ENCODE results near the gene ENPP1. TPM values are rescaled to one million over a fixed set of nuclear protein-coding genes. Genes with fewer than 3 reads are reported as not detected.

ENPP1 gene
- total RNA-seq, 1 donor from 2014 or later: 14.7 TPM

- H3K27me3 ChIP-seq: no peaks in the 10 kb centered on the region
- intact Hi-C loops (cut with DNase I): no loop called here
- H3K27ac ChIP-seq: no peak overlapping the region
- H3K9me3 ChIP-seq: no peaks in the 10 kb centered on the region
- H3K4me3 ChIP-seq: no peak overlapping the region
- TF ChIP-seq POLR2A (IDR thresholded peaks at IDR 0.05) (no peak), CTCF (IDR thresholded peaks at IDR 0.05) (no peak), POLR2AphosphoS5 (IDR thresholded peaks at IDR 0.05; ENCODE audit: insufficient read depth in 1 of 2, low read depth in 1 of 2) (no peak)
- H3K4me1 ChIP-seq: no peaks in the 10 kb centered on the region
- no peaks in the 10 kb centered on the region for H3K36me3 ChIP-seq
- DNase-seq (ENCODE audit: extremely low spot score in 2 of 2): no peak
Measured at GRCh38 chr6:131781687-131782086, 26.1 kb upstream of the ENPP1 start.

- TF ChIP-seq CTCF (IDR thresholded peaks at IDR 0.05) (no peak), POLR2A (IDR thresholded peaks at IDR 0.05) (no peak), POLR2AphosphoS5 (IDR thresholded peaks at IDR 0.05; ENCODE audit: insufficient read depth in 1 of 2, low read depth in 1 of 2) (no peak)
- Histone ChIP-seq H3K36me3 (no peaks in the 10 kb centered on the region), H3K4me3 (no peak overlapping the region), H3K27ac (no peak overlapping the region), H3K9me3 (no peaks in the 10 kb centered on the region), H3K27me3 (no peaks in the 10 kb centered on the region), H3K4me1 (no peaks in the 10 kb centered on the region)
- no peak for DNase-seq (ENCODE audit: extremely low spot score in 2 of 2)
- intact Hi-C loops (cut with DNase I): no loop called here
Measured at GRCh38 chr6:131782764-131783163, 25.1 kb upstream of the ENPP1 start.

- Histone ChIP-seq H3K36me3 (no peaks in the 10 kb centered on the region), H3K27ac (no peak overlapping the region), H3K27me3 (no peaks in the 10 kb centered on the region), H3K4me1 (peaks cover 6% of the 10 kb centered on the region), H3K4me3 (no peak overlapping the region), H3K9me3 (no peaks in the 10 kb centered on the region)
- TF ChIP-seq CTCF (IDR thresholded peaks at IDR 0.05) (no peak), POLR2AphosphoS5 (IDR thresholded peaks at IDR 0.05; ENCODE audit: insufficient read depth in 1 of 2, low read depth in 1 of 2) (peak in 1 of 2 donors; percentile 22)
- DNase-seq (ENCODE audit: extremely low spot score in 2 of 2): no peak
- intact Hi-C loops (cut with DNase I): no loop called here
Measured at GRCh38 chr6:131784561-131784960, 23.3 kb upstream of the ENPP1 start.

GRCh38 chr6:131787079-131787478 lies 20.7 kb upstream of the ENPP1 start:
- H3K9me3 ChIP-seq: no peaks in the 10 kb centered on the region
- intact Hi-C loops (cut with DNase I): no loop called here
- H3K36me3 ChIP-seq: no peaks in the 10 kb centered on the region
- no peak for DNase-seq (ENCODE audit: extremely low spot score in 2 of 2)
- H3K27ac ChIP-seq: no peak overlapping the region
- TF ChIP-seq POLR2A (IDR thresholded peaks at IDR 0.05) (no peak), CTCF (IDR thresholded peaks at IDR 0.05) (no peak), POLR2AphosphoS5 (IDR thresholded peaks at IDR 0.05; ENCODE audit: insufficient read depth in 1 of 2, low read depth in 1 of 2) (no peak)
- no peak overlapping the region for H3K4me3 ChIP-seq
- H3K4me1 ChIP-seq: peaks cover 6% of the 10 kb centered on the region
- H3K27me3 ChIP-seq: no peaks in the 10 kb centered on the region

GRCh38 chr6:131787766-131788712 lies 19.8 kb upstream of the ENPP1 start:
- TF ChIP-seq CTCF (IDR thresholded peaks at IDR 0.05) (peak in 1 of 3 experiments; percentile 12), POLR2AphosphoS5 (IDR thresholded peaks at IDR 0.05; ENCODE audit: insufficient read depth in 1 of 2, low read depth in 1 of 2) (no peak), POLR2A (IDR thresholded peaks at IDR 0.05) (no peak)
- Histone ChIP-seq H3K9me3 (no peaks in the 10 kb centered on the region), H3K4me3 (no peak overlapping the region), H3K36me3 (no peaks in the 10 kb centered on the region), H3K4me1 (peaks cover 6% of the 10 kb centered on the region), H3K27me3 (no peaks in the 10 kb centered on the region), H3K27ac (no peak overlapping the region)
- intact Hi-C loops (cut with DNase I): no loop called here
- DNase-seq (ENCODE audit: extremely low spot score in 2 of 2): no peak

All from vagina (tissue), 2 donors.